IMR-90 (cell line): ENCODE data around the gene KDM6A. TPM values are rescaled to one million over a fixed set of nuclear protein-coding genes. Genes with fewer than 3 reads are reported as not detected.
"Not testable (repeated sequence)": the region's sequence is repeated elsewhere in the genome, so short reads cannot be mapped to it uniquely, and the experiment has no call there.

ENCODE experiments used
- ATAC-seq: fragments of 200-7000 bp; cut with Tn5 transposase; 2 replicates; pipeline ENCODE4 v1.9.1; 2020; ENCODE audit warnings: low read depth, mild to moderate bottlenecking, moderate library complexity
- BruUV-seq: library from RNA; stranded (reverse); fragments of 400-500 nt; replicated peaks from 2 replicates; lab custom pipeline; 2021; lab: Mats Ljungman, UMichigan
- CTCF ChIA-PET: fragments of 300-600 bp; formaldehyde crosslinking; extraction: SDS; loops from one replicate; lab custom pipeline; 2021; ENCODE audit warnings: antibody characterized with exemption; lab: Yijun Ruan, JAX
- POLR2A ChIA-PET: fragments of 300-600 bp; sonication (Branson Sonifier 250); formaldehyde crosslinking; loops from one replicate; lab custom pipeline; 2022; ENCODE audit warnings: antibody characterized with exemption; ENCODE audit not compliant: unreplicated experiment; lab: Charles Lee
- DNase-seq: peaks from one replicate; pipeline ENCODE4 v3.0.0; 2013
- H2AFZ ChIP-seq: replicated peaks from 2 replicates; pipeline ENCODE3; 2013; ENCODE audit warnings: low read length, mild to moderate bottlenecking; ENCODE audit not compliant: poor library complexity
- H2AK5ac ChIP-seq: 2 replicates; pipeline ENCODE4 v1.6.1; 2013; ENCODE audit warnings: low read depth, low read length, inconsistent platforms
- H2AK9ac ChIP-seq: replicated peaks from 2 replicates; pipeline ENCODE3; 2013; ENCODE audit warnings: mild to moderate bottlenecking, low read depth, low read length, moderate library complexity; ENCODE audit not compliant: poor library complexity
- H2BK120ac ChIP-seq: 2 replicates; pipeline ENCODE4 v1.6.1; 2013; ENCODE audit warnings: low read depth, low read length, inconsistent platforms
- H2BK15ac ChIP-seq: 3 replicates; pipeline ENCODE4 v1.6.1; 2013; ENCODE audit warnings: low read depth, low read length, inconsistent platforms
- H2BK20ac ChIP-seq: 2 replicates; pipeline ENCODE4 v1.6.1; 2013; ENCODE audit warnings: low read depth, mild to moderate bottlenecking, inconsistent platforms, low read length, moderate library complexity
- H2BK5ac ChIP-seq: 2 replicates; pipeline ENCODE4 v1.6.1; 2013; ENCODE audit warnings: mild to moderate bottlenecking, low read depth, low read length, inconsistent platforms; ENCODE audit not compliant: poor library complexity, severe bottlenecking
- H3K14ac ChIP-seq: replicated peaks from 2 replicates; pipeline ENCODE4 v1.6.1; 2013; ENCODE audit warnings: low read depth, low read length, inconsistent platforms
- H3K18ac ChIP-seq: 2 replicates; pipeline ENCODE4 v1.6.1; 2013; ENCODE audit warnings: low read depth, low read length, control low read depth
- H3K23ac ChIP-seq: 2 replicates; pipeline ENCODE4 v1.6.1; 2013; ENCODE audit warnings: low read depth, low read length, inconsistent platforms
- H3K27ac ChIP-seq: 2 replicates; pipeline ENCODE4 v1.5.1; 2013; ENCODE audit warnings: mild to moderate bottlenecking, control low read depth, low read length; ENCODE audit not compliant: insufficient read depth
- H3K27me3 ChIP-seq: 2 replicates; pipeline ENCODE4 v1.6.1; 2013; ENCODE audit warnings: low read length; ENCODE audit not compliant: control insufficient read depth, insufficient read depth
- H3K36me3 ChIP-seq: 2 replicates; pipeline ENCODE4 v1.6.1; 2013; ENCODE audit warnings: low read length, mixed read lengths; ENCODE audit not compliant: control insufficient read depth, insufficient read depth
- H3K4ac ChIP-seq: 2 replicates; pipeline ENCODE4 v1.6.1; 2013; ENCODE audit warnings: low read depth, low read length, inconsistent platforms
- H3K4me1 ChIP-seq: 2 replicates; pipeline ENCODE4 v1.6.1; 2013; ENCODE audit warnings: low read length, mixed read lengths; ENCODE audit not compliant: control insufficient read depth, insufficient read depth
- H3K4me2 ChIP-seq: 2 replicates; pipeline ENCODE4 v1.6.1; 2013; ENCODE audit warnings: low read depth, mild to moderate bottlenecking, control low read depth, low read length, moderate library complexity
- H3K4me3 ChIP-seq: 2 replicates; pipeline ENCODE4 v1.5.1; 2013; ENCODE audit warnings: low read depth, mild to moderate bottlenecking, control low read depth, low read length, moderate library complexity; ENCODE audit not compliant: insufficient read depth
- H3K56ac ChIP-seq: 2 replicates; pipeline ENCODE4 v1.6.1; 2013; ENCODE audit warnings: low read length, inconsistent platforms; ENCODE audit not compliant: insufficient read depth; ENCODE audit errors: extremely low read depth
- H3K79me1 ChIP-seq, 2 experiments: 2 replicates each; pipeline ENCODE4 v1.6.1; 2013; ENCODE audit warnings: low read length in 2 of 2, inconsistent platforms in 1 of 2, low read depth in 1 of 2
- H3K9ac ChIP-seq: 2 replicates; pipeline ENCODE4 v1.6.1; 2013; ENCODE audit warnings: low read depth, low read length, control low read depth
- H3K9me1 ChIP-seq: 2 replicates; pipeline ENCODE4 v1.6.1; 2013; ENCODE audit warnings: low read length, inconsistent platforms; ENCODE audit not compliant: insufficient read depth
- H3K9me3 ChIP-seq: 2 replicates; pipeline ENCODE4 v1.6.1; 2013; ENCODE audit warnings: low read length; ENCODE audit not compliant: control insufficient read depth, insufficient read depth
- H4K20me1 ChIP-seq: 2 replicates; pipeline ENCODE4 v1.6.1; 2013; ENCODE audit warnings: low read length, inconsistent platforms; ENCODE audit not compliant: insufficient read depth
- H4K5ac ChIP-seq: 2 replicates; pipeline ENCODE4 v1.6.1; 2013; ENCODE audit warnings: mild to moderate bottlenecking, low read depth, low read length, control low read depth
- H4K8ac ChIP-seq, 2 experiments: 2 replicates each; pipeline ENCODE4 v1.6.1; 2013; ENCODE audit warnings: low read depth in 2 of 2, low read length in 2 of 2, control low read depth in 1 of 2, inconsistent platforms in 1 of 2
- H4K91ac ChIP-seq: 2 replicates; pipeline ENCODE4 v1.6.1; 2013; ENCODE audit warnings: low read depth, low read length, inconsistent platforms; ENCODE audit not compliant: insufficient read depth
- WGBS, 2 experiments: methylation state at CpG; one replicate each; pipeline versions ENCODE4 v1.1.5 to v1.1.7; 2013; ENCODE audit warnings: missing lambda C conversion rate in 2 of 2; ENCODE audit not compliant: insufficient read length in 1 of 2; ENCODE audit errors: extremely low coverage in 2 of 2; 5-methylcytosine and 5-hydroxymethylcytosine counted together
- dilution Hi-C: fragments of 300-500 bp; cut with HindIII; formaldehyde crosslinking; loops from one replicate; pipeline ENCODE4 v1.14.3; 2018; ENCODE audit warnings: low sequenced_read_pairs; ENCODE audit not compliant: unreplicated experiment
- in situ Hi-C: fragments of 300-500 bp; cut with MboI; formaldehyde crosslinking; loops from 3 replicates; pipeline ENCODE4 v1.14.3; 2019; ENCODE audit warnings: low sequenced_read_pairs, inconsistent platforms, mixed read lengths
- intact Hi-C: fragments of 100-400 bp; cut with micrococcal nuclease; formaldehyde crosslinking; loops from 2 replicates; pipeline ENCODE4 v1.10.0; 2022
- polyA plus RNA-seq, 3 experiments: library from polyadenylated mRNA; depleted of rRNA; stranded (reverse); fragments of >200 nt; gene quantifications; 2 replicates each; pipeline ENCODE4 v1.2.3, GENCODE V29; 2012; ENCODE audit warnings: low replicate concordance in 1 of 3
- total RNA-seq: library from RNA; depleted of rRNA; stranded (reverse); fragments of >200 nt; gene quantifications from 2 replicates; pipeline ENCODE4 v1.2.3, GENCODE V29; 2012

Gene KDM6A
- total and polyA plus RNA-seq, 2 of the 4 experiments (the other 2 are of a cell fraction), result 11.7 to 24.9 TPM

DNA sequence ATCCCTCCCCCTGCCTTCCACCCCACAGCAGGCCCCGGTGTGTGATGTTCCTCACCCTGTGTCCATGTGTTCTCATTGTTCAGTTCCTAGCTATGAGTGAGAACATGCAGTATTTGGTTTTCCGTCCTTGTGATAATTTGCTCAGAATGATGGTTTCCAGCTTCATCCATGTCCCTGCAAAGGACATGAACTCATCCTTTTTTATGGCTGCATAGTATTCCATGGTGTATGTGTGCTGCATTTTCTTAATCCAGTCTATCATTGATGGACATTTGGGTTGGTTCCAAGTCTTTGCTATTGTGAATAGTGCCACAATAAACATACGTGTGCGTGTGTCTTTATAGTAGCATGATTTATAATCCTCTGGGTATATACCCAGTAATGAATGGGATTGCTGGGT is 200.0 kb downstream of the KDM6A start:
- dilution Hi-C loops, result not testable (repeated sequence)

More for the DNA sequence above, 200.0 kb downstream of the KDM6A start:
- H4K5ac ChIP-seq, H3K4me3 ChIP-seq, H2AFZ ChIP-seq, H3K4me1 ChIP-seq, H3K9ac ChIP-seq, H3K4me2 ChIP-seq, CTCF ChIA-PET, H2AK5ac ChIP-seq, H2BK120ac ChIP-seq, H2AK9ac ChIP-seq, H2BK15ac ChIP-seq, H3K4ac ChIP-seq, ATAC-seq, H3K23ac ChIP-seq, H3K18ac ChIP-seq, H2BK20ac ChIP-seq, H4K20me1 ChIP-seq, H3K27me3 ChIP-seq, POLR2A ChIA-PET, DNase-seq, H3K14ac ChIP-seq, H2BK5ac ChIP-seq, H3K56ac ChIP-seq, H3K9me3 ChIP-seq, H3K27ac ChIP-seq, H4K91ac ChIP-seq, H3K9me1 ChIP-seq, BruUV-seq, H4K8ac ChIP-seq: not testable (repeated sequence)
- in situ Hi-C loops (loop anchor here (25.0 kb wide), 1 partner anchor 1111 kb away; the partner anchor contains the start of gene NDP), intact Hi-C loops (loop anchor here (10.0 kb wide), 1 partner anchor 528 kb away; the partner anchor contains the start of gene FUNDC1)
- Histone ChIP-seq H3K79me1 (peaks cover 3 to 16% of the 10 kb centered on the region in 2 experiments; a peak in 3 of 4 replicates), H3K36me3 (peaks cover 11% of the 10 kb centered on the region)
- no CpG with 5 or more reads among the region's 4 CpGs for WGBS, 2 experiments
